IPS-18c (cell line): ENCODE results near the gene NIP7.
A peak's percentile ranks its signal among the peaks of the same experiment; 100 is the strongest.

ENCODE experiments used
- H3K4me3 ChIP-seq: 2 replicates; pipeline ENCODE4 v1.7.0; 2013; ENCODE audit warnings: low read depth, mild to moderate bottlenecking, low read length, moderate library complexity; ENCODE audit not compliant: insufficient read depth
- H3K9me3 ChIP-seq: one replicate; pipeline ENCODE4 v1.6.1; 2013; ENCODE audit warnings: mild to moderate bottlenecking, low read length, moderate library complexity; ENCODE audit not compliant: control insufficient read depth, insufficient read depth

The NIP7 gene

DNA sequence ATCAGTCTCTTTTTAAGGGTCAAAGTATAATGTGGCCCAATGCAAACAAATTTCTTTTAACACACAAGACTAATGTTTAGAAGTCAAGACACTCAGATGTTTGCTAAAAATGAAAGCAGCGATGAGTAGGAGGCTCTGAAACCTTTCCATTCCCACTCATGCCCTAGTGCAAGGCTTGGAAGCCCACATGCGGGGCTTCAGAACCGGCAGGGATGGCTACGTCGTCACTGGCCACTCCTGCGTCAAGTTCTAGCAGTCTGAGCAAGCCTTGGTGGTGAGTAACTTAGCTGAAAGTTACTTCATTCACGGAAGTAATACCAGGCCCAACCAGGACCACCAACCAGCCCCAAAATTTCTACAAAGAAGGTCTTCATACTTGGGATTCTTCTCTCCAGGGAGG lies 26.9 kb downstream of the NIP7 start:
- no peaks in the 10 kb centered on the region for H3K9me3 ChIP-seq
- H3K4me3 ChIP-seq = no peak overlapping the region

DNA sequence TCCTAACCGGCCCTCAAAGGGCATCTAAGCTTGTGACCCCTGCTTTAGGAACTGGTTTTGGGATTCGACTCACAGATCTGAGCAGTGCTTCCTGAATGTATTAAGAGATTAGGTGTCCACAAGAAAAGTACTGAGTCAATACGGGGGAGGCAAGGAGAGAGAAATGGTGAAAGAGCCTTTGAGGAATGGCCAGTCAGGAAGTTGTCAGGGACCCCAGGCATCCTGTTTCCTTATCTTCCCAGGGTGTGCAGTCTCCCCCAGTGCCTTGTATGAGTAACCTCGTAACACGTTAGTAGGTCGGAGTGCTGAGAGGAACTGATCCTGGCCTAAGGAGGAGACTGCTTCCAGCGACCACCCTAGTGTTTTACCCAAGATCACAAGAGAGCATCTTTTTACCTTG lies 28.4 kb downstream of the NIP7 start:
- Histone ChIP-seq H3K4me3 (no peak overlapping the region), H3K9me3 (no peaks in the 10 kb centered on the region)

DNA sequence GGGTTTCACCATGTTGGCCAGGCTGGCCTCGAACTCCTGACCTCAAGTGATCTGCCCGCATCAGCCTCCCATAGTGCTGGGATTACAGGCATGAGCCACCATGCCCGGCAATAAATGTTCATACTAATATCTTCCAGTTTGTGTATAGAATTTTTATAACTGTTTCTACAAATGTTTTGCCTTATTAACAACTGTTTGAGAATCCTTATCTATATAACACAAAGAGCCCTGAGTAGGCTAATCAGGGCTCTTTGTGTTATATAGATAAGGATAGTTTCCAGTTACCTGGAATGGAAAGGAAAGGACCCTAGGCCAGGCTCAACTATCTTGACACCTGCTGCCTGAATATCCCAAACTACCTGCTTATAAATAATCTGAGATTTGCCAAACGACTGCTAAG lies 29.3 kb downstream of the NIP7 start:
- Histone ChIP-seq H3K4me3 (no peak overlapping the region), H3K9me3 (no peaks in the 10 kb centered on the region)

GRCh38 chr16:69371564-69371963 lies 32.0 kb downstream of the NIP7 start:
- no peaks in the 10 kb centered on the region for H3K9me3 ChIP-seq
- H3K4me3 ChIP-seq = no peak overlapping the region

- no peaks in the 10 kb centered on the region for H3K9me3 ChIP-seq
Measured at GRCh38 chr16:69373019-69373418, 33.4 kb downstream of the NIP7 start.

GRCh38 chr16:69376393-69377059 lies 37.0 kb downstream of the NIP7 start:
- no peak overlapping the region for H3K4me3 ChIP-seq
- no peaks in the 10 kb centered on the region for H3K9me3 ChIP-seq

More at GRCh38 chr16:69373019-69373418, 33.4 kb downstream of the NIP7 start:
- H3K4me3 ChIP-seq = no peak overlapping the region

GRCh38 chr16:69378036-69378435 lies 38.5 kb downstream of the NIP7 start:
- H3K4me3 ChIP-seq = no peak overlapping the region
- no peaks in the 10 kb centered on the region for H3K9me3 ChIP-seq

DNA sequence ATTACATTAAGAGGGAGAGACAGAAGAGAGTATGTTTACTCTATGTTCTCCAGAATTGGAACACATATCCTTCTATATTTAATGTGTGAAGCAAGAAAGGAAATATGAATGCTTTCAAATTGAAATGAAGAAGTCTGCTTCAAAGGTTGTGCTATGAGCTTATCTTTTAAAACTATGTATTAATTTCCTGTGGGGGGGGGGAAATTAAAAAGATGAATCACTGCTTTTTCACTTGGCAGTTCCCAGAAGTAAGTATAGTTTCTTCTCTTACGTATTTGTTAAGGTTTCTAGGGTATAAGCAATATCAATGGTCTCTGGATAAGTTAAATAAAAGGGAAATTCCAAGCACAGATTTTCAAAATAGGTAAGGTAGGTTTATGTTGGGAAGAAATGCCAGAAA lies 39.2 kb downstream of the NIP7 start:
- Histone ChIP-seq H3K4me3 (no peak overlapping the region), H3K9me3 (no peaks in the 10 kb centered on the region)

GRCh38 chr16:69381231-69381630 lies 41.7 kb downstream of the NIP7 start:
- no peaks in the 10 kb centered on the region for H3K9me3 ChIP-seq
- H3K4me3 ChIP-seq = no peak overlapping the region

- no peak overlapping the region for H3K4me3 ChIP-seq
- no peaks in the 10 kb centered on the region for H3K9me3 ChIP-seq
Measured at GRCh38 chr16:69382421-69382820, 42.8 kb downstream of the NIP7 start.

- Histone ChIP-seq H3K4me3 (peak overlapping the region; percentile 58), H3K9me3 (no peaks in the 10 kb centered on the region)
Measured at GRCh38 chr16:69384974-69385373, 45.4 kb downstream of the NIP7 start.

DNA sequence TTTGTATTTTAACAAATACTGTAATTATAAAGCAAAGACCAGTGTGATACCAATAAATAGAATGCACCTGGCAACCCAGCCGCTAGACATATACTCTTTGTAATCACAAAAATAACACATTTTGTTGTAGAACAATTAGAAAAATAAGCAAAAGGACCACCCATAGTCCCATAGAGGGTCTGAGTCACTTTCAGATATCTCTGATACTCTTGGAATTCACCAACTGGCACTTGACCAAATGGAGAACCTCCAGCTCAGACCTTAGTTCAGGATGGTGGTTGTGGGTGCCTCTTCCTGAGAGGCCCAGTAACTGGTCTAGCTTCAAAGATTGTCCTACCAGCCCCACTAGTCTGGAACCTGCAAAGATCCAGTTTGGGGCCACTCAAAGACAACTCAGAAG lies 47.0 kb downstream of the NIP7 start:
- Histone ChIP-seq H3K9me3 (no peaks in the 10 kb centered on the region), H3K4me3 (no peak overlapping the region)
